Ishikawa (cell line): ENCODE measurements around the gene IL1RL2.

Experiments used
- CEBPB ChIP-seq: IDR thresholded peaks from 2 replicates; pipeline ENCODE4 v1.6.1; 2012
- CREB1 ChIP-seq: IDR thresholded peaks from 2 replicates; pipeline ENCODE4 v1.6.1; 2012; ENCODE audit warnings: low read depth
- EGR1 ChIP-seq: IDR thresholded peaks from 2 replicates; pipeline ENCODE4 v1.6.1; 2012
- EP300 ChIP-seq: IDR thresholded peaks from 2 replicates; pipeline ENCODE4 v1.6.1; 2012; ENCODE audit warnings: borderline replicate concordance
- FOXM1 ChIP-seq: IDR thresholded peaks from 2 replicates; pipeline ENCODE4 v1.6.1; 2012; ENCODE audit warnings: low read depth, borderline replicate concordance
- MAX ChIP-seq: IDR thresholded peaks from 2 replicates; pipeline ENCODE4 v1.6.1; 2012
- NFIC ChIP-seq: IDR thresholded peaks from 2 replicates; pipeline ENCODE4 v1.6.1; 2012
- RAD21 ChIP-seq: IDR thresholded peaks from 2 replicates; pipeline ENCODE4 v1.6.1; 2012; ENCODE audit warnings: low read depth
- REST ChIP-seq: IDR thresholded peaks from 2 replicates; pipeline ENCODE4 v1.6.1; 2012; ENCODE audit warnings: low read depth, mild to moderate bottlenecking
- TAF1 ChIP-seq: IDR thresholded peaks from 2 replicates; pipeline ENCODE4 v1.6.1; 2012; ENCODE audit warnings: low read depth, mild to moderate bottlenecking
- TCF12 ChIP-seq: IDR thresholded peaks from 2 replicates; pipeline ENCODE4 v1.6.1; 2012; ENCODE audit warnings: low read depth
- TEAD4 ChIP-seq: IDR thresholded peaks from 2 replicates; pipeline ENCODE4 v1.6.1; 2012
- USF1 ChIP-seq: IDR thresholded peaks from 2 replicates; pipeline ENCODE4 v1.6.1; 2012
- YY1 ChIP-seq: IDR thresholded peaks from 2 replicates; pipeline ENCODE4 v1.6.1; 2012; ENCODE audit warnings: low read depth
- ZBTB7A ChIP-seq: IDR thresholded peaks from 2 replicates; pipeline ENCODE4 v1.6.1; 2012; ENCODE audit warnings: low read depth

Gene IL1RL2

GRCh38 chr2:102177814-102178478 lies 8.9 kb upstream of the IL1RL2 start:
- no peak for TF ChIP-seq YY1

- TF ChIP-seq REST (no peak), CREB1 (no peak), TEAD4 (no peak), ZBTB7A (no peak), MAX (no peak), TCF12 (no peak), RAD21 (no peak), NFIC (no peak), FOXM1 (no peak), EGR1 (no peak), TAF1 (no peak), USF1 (no peak), CEBPB (no peak), EP300 (no peak), YY1 (no peak)
Observed at GRCh38 chr2:102179061-102179460, 7.8 kb upstream of the IL1RL2 start.

GRCh38 chr2:102179788-102180686 lies 6.8 kb upstream of the IL1RL2 start:
- no peak for TF ChIP-seq MAX

GRCh38 chr2:102180687-102180999 lies 6.2 kb upstream of the IL1RL2 start:
- TF ChIP-seq EP300 (no peak), TEAD4 (no peak), NFIC (no peak), MAX (no peak), CEBPB (no peak), USF1 (no peak), YY1 (no peak), RAD21 (no peak), EGR1 (no peak), CREB1 (no peak), FOXM1 (no peak), TCF12 (no peak), TAF1 (no peak), ZBTB7A (no peak), REST (no peak)

GRCh38 chr2:102181376-102181775 lies 5.4 kb upstream of the IL1RL2 start:
- TF ChIP-seq CEBPB (no peak), EP300 (no peak), YY1 (no peak), RAD21 (no peak), FOXM1 (no peak), USF1 (no peak), TEAD4 (no peak), CREB1 (no peak), TAF1 (no peak), ZBTB7A (no peak), TCF12 (no peak), MAX (no peak), NFIC (no peak), REST (no peak), EGR1 (no peak)
